ENCODE data around the gene CDS1.
"Not testable (repeated sequence)": the region's sequence is repeated elsewhere in the genome, so short reads cannot be mapped to it uniquely, and the experiment has no call there.

CDS1 gene

DNA sequence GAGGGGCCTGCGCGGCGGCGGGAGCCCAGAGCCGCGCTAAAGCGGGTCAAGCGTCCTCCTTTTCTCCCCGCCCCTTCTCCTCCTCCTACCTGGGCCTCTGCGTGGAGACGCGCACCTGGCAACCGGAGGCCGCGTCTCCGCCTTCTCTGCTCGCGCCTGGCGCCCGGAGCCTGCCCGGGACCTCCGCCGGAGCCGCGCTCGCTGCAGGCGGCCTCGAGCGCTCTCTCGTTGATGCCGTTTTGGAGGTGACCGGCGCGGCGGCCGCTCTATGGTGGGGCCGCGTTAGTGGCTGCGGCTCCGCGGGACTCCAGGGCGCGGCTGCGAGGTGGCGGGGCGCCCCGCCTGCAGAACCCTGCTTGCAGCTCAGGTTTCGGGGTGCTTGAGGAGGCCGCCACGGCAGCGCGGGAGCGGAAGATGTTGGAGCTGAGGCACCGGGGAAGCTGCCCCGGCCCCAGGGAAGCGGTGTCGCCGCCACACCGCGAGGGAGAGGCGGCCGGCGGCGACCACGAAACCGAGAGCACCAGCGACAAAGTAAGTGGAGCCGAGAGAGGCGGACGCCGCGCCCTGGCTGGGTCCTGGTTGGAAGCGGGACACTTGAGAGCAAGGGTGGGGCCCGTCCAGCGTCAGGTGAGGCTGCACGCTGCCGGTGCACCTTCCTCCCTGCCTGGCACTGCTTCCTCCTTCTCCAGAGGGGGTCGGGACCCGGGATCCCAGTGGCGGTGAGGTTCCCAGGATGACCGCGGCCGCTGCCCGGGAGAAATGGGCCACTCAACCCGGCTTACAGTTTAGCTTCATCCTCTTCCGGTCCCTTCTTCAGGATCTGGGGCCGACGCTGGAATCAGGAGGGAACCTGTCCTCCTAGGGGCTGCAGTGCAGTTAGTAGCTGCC is at the start of gene CDS1:
CDS1 (plus strand) TSS at position 140 of the 888 bp plus-strand sequence; CDS start at position 415, 275 bp downstream.
- no peak for DNase-seq (ENCODE audit: low read depth)

DNA sequence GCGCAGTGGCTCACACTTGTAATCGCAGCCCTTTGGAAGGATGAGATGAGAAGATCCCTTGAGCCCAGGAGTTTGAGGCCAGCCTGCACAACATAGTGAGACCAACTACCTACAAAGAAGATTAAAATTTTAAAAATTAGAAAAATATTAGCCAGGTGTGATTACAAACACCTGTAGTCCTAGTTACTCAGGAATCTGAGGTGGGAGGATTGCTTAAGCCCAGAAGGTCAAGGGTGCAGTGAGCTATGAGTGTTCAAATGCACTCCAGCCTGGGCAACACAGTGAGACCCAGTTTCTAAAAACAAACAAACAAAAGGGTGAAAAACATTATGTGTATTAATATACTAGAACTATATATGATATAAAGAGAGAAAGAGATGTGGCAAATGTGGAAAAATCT is 47.0 kb upstream of the CDS1 start:
- DNase-seq (ENCODE audit: low read depth), result no peak

DNA sequence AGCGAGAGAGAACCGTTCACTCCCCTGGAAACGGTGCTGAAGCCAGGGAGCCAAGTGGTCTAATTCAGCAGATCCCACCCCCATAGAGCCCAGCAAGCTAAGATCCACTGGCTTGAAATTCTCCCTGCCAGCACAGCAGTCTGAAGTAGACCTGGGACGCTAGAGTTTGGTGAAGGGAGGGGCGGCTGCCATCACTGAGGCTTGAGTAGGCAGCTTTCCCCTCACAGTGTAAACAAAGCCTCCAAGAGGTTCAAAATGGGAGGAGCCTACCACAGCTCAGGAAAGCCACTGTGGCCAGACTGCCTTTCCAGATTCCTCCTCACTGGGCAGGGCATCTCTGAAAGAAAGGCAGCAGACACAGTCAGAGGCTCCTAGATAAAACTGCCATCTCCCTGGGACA is 37.8 kb upstream of the CDS1 start:
- DNase-seq (ENCODE audit: low read depth), result no peak

DNA sequence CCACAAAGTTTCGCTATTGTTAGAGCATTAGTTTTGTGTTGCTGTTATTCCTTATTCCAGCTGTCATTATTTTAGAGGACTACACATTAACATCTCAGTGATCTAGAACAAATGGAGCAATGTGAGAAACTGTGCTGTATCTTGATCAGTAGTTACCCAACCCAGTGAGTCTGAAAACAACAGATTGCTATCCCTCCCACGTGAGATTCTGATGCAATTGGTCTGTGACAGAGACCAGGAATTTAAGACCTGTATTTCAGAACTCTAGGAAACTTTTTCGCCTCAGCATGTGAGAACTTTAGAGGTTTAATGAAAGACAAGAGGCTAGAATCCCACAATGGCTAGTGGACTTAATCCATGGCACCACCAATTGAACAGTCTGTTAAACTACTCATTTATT is 35.7 kb upstream of the CDS1 start:
- DNase-seq (ENCODE audit: low read depth), result no peak

DNA sequence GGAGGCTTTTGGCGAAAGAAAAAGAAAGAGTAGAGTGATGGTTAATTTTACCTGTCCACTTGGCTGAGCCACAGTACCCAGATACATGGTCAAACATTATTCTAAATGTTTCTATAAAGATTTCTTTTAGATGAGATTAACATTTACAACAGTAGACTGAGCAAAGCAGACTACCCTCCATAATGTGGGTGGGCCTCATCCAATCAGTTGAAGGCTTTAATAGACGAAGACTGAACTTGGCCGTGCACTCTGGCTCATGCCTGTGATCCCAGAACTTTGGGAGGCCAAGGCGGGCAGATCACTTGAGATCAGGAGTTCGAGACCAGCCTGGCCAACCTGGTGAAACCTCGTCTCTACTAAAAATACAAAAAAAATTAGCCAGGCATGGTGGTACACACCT is 33.7 kb upstream of the CDS1 start:
- not testable (repeated sequence) for DNase-seq (ENCODE audit: low read depth)

DNA sequence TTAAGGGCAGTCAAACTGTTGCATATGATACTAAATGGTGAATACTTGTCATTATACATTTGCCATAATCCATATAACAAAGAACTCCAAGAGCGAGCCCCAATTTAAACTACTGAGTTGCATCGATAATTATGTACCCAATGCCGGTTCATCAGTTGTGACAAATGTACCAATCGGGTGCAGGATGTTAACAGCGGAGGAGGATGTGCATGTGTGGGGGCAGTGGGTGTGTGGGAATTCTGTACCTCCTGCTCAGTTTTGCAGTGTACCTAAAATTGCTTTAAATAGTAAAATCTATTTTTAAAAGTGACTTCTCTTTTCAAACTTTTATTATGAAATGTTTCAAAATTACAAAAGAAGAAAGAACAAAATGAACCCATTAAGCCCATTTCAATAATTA is 20.8 kb upstream of the CDS1 start:
- no peak for DNase-seq (ENCODE audit: low read depth)

DNA sequence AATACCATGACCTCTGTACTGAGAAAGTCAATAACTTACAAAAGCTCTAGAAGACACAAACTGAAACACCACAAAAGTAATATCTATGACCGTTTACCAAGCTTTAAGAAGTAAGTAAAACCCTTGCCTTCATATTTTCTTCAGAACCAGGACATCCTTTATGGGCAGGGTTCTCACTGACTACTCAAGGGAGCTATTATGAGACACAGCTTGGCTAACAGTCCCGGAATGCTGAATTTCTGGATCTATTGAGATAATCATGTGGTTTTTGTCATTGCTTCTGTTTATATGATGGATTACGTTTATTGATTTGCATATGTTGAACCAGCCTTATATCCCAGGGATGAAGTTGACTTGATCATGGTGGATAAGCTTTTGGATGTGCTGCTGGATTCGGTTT is 19.9 kb upstream of the CDS1 start:
- no peak for DNase-seq (ENCODE audit: low read depth)

DNA sequence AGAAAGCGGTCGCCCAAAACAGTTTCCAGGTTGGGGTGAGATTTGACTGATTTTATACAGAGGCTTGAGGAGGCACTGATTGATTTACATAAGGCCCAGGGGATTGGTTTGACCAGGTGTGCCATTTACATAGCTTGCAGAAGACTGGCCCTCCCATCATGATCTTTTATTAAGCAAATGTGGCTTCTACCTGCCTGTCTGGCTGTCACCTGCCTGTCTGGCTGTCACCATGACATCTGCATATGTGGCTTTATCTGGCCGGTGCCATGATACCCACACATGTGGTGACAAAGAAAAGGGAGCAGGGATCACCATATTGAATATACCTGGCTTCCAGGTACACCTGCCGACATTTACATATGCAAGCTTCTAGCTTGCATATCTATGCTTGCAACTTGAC is 17.0 kb upstream of the CDS1 start:
- no peak for DNase-seq (ENCODE audit: low read depth)

DNA sequence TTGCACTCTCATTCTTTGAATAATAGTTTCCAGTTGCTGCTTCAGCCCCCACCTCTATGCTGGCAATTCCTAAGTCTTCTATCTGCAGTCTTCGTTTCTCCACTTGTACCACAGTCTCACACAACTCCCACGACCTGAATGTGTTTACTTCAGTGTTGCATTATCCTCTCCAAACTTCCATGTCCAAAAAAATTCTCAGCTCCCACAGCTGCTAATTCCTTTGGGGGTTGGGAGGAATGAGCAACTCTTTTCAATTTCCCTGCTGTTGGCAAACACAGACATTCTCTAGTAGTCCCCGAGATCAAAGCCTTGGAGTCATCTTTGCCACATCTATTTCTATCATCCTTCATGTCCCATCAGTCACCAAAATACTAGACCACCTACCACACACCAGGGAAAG is 14.4 kb upstream of the CDS1 start:
- DNase-seq (ENCODE audit: low read depth), result peak; percentile 6

DNA sequence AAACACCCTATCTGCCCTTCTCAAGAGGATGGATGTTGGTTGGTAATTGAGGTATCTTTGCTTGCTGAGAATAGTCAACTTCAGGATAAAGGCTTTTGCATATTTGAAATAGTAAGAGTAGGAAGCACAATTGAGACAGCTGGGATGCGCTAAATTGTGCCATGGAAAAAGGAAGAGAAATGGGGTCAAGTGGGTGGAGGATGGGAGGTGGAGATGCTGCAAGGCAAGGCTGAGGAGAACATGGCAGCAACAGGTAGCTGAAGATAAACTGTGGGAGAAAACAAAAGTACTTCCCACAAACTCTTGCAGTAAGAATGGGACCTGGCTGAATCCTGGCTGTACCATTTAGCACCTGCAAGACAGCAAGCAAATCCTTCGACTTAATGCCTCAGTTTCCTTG is 13.9 kb upstream of the CDS1 start:
- DNase-seq (ENCODE audit: low read depth), result no peak

DNA sequence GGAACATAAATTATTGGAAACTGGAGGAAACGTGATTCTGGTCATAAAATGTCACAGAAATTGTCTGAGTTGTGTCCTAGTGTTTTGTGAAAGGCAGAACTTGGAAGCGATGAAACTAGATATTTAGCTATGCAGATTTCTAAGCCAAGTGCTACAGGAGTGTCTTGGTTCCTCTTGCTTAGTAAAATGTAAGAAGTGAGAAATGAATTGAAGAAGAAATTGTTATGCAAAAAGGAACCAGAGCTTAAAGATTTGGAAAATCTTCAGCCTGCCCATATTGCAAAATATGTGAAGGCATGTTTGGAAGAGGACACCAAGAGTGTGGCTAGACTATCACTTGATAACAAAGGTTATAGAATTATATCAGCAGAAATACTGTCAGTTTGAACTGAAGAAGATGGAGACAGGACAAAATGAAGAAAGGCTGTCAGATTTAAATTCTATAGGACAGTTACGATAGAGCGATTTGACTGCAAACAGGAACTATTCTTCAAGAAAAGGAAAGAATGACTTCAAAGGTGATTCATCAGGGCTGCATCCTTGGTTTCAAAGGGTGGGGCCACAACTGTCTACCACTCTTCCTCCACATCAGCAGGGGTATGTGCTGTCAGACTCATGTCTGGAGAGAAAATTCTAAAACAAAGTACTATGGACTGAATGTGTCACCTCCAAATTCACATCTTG is 9.4 kb upstream of the CDS1 start:
- DNase-seq (ENCODE audit: low read depth), result no peak

DNA sequence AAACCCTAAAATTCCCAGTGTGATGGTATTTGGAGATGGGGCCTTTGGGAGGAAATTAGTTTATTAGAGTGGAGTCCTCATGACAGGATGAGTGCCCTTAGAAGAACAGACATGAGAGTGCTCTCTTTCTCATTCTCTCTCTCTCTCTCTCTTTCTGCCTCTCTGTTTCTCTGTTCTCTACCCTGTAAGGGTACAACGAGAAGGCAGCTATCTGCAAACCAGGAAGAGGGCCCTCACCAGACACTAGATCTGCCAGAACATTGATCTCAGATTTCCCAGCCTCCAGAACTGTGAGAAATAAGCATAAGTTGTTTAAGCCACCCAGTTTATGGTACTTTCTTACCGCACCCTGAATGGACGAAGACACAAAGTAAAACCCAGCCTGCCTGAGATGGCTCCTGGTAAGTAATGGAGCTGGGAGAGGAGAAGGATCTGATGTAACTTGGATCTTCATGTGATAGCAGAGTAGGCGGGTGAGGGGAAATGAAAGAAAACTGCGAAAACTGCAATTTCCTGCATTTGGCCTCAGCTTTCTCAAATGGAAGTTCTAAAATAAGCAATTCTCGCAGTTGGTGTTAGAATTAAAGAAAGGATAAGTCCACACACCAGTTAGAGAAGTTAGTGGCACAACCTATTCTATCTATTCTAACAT is 8.7 kb upstream of the CDS1 start:
- no peak for DNase-seq (ENCODE audit: low read depth)

DNA sequence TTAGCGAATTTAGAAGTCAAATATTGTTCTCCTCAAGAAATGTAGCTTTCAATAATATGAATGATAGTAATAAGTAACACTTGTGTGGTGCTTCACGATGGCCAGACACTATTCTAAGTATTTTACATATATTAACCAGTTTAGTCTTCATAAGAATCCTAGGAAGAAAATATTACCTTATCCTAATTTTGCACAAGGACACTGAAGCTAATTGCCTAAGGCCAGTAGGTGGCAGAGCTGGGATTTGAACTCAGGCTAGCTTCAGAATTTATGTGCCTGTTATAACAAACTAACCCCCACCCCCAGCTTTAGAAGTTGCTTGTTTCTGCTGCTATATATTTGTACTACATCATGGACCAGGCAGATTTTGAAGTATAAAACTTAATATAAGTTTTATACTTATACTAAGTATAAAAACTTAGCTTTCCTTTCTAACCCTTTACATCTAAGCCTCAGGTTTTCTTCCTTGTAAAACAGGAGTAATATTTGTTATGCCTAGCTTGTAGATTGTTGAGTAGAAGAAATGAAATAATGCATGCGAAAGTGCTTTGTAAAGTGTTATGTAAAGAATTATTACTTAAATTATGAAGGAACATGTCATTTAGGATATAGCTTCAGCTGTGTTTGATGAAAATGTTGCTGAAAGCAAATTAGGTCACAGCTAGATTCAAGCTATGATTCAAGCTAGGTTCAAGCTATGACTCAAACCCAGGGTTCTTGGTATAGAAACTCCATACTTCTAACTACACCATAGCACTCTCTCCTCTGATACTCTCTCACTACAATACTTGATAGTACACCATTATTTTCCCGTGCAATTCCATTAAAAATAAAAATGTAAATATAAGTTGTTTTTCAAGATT is 4.2 kb upstream of the CDS1 start:
- peak; percentile 49 for DNase-seq (ENCODE audit: low read depth)

DNA sequence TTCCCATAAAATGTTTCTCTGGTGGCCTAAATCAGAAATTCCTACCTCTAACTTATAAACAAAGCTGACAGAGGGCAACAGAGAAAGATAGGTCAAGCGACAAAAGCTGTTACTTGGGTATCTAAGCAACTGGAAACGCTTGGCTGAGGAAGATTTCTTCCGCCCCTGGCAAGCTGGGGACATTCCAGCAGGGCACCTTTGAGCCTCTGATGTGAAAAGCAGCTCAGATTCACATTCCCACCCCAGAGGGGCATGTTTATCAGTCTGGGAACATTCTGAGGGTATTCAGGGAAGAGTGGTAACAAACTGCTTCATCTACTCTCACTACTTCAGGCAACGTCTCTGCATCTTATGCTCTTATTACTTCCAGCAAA is 3.5 kb upstream of the CDS1 start:
- DNase-seq (ENCODE audit: low read depth), result no peak

DNA sequence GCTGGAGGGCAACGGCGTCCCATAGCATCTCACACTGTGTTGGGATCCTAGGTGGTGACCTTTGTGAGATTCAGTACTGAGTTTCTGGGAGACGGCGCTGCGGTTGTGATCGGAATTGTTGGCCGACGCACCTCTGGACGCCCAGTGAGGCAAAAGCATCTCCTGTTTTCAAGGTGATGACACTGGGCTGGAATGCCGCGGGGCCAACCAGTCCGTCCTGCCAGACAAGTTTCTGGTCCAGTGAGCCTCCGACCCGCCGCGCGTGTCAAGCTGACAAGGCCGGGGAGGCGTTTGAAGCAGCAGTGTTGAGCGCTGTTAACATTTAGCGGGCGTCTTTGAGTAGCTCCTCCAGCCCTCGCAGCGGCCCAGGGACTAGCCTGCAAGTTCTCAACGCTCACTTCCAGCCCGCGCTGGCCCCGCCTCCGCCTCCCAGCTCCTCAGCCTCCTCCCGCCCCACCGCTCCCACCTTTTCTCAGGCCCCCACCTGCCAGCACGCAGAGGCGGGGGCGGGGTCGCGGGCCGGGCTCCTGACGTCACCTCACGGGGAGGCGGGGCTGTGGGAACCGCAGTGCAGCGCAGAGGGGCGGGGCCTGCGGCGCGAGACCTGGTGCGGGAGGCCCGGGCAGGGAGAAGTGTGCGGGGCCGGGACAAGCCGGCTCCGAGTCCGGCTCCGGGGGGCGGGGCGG is 482 bp upstream of the CDS1 start:
- peak; percentile 10 for DNase-seq (ENCODE audit: low read depth)

DNA sequence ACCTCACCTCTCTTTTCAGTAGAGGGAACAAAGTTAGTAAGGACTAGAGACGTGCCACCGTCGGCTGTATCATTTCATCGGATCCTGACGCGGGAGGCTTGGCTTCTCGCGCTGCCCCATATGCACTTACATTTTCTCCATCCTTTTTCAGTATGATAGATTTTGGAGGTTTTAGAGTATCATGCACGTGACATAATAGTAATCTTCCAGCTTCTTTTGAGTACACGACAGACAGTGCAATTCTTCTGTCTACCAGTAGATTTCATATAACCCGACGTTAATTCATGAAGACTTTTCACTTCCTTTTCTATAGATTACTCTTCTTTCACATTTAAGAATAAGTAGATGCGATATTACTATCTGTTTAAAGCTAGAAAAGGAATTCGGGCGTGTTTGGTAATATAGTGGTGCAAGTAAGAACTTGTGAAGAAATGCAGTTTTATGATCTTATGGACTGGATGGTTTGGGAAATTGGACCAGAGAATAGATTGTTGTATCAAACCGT is 1.0 kb downstream of the CDS1 start:
- no peak for DNase-seq (ENCODE audit: low read depth)

DNA sequence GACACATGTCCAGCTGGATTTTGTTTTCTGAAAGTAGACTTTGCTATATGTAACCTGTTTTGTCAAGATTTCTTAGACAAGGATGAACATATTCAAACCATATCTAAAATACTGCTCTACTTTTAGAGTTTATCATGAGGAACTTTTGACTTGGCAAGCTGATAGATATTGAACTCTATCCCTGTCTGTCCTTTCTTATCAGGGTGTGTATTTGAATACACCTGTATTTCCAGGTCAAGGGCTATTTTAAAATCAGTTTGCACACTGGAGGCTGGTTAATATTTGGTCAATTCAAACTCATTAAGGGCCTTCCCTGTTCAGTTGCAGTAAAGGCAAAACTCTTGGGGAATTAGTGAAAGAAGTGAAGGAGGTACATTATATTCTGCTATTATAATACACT is 2.3 kb downstream of the CDS1 start:
- DNase-seq (ENCODE audit: low read depth), result no peak

DNA sequence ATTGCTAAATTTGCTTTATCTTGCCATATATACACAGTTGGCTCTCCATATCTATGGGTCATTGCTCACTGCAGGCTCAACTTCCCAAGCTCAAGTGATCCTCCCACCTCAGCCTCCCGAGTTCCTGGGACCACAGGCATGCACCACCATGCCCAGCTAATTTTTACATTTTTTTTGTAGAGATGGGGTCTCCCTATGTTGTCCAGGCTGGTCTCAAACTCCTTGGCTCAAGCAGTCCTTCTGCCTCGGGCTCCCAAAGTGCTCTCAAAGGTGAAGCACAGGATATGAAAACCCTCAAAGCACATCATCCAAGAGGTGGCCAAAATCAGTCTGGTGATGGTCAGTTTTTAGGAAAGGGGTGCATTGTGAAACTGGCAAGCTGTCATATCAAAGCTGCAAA is 11.8 kb downstream of the CDS1 start:
- no peak for DNase-seq (ENCODE audit: low read depth)

DNA sequence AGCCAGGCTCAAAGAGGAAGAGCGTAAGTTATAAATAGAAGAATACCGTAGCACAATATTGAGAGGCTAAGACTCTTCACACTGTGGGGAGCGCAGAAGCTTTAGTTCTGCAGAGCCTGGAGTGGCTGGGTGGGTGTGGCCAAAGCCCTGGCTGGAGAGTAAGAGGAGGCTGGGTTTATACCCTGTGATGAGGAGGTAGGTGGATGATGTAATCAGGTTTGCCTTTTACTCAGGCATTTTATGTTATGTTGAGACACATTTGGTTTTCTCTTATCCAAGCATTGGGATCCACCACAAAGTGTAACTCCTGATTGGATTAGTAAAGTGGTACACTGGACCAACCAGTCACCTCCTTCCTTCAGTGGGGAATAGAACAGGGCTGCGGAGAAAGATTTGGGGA is 13.9 kb downstream of the CDS1 start:
- no peak for DNase-seq (ENCODE audit: low read depth)

DNA sequence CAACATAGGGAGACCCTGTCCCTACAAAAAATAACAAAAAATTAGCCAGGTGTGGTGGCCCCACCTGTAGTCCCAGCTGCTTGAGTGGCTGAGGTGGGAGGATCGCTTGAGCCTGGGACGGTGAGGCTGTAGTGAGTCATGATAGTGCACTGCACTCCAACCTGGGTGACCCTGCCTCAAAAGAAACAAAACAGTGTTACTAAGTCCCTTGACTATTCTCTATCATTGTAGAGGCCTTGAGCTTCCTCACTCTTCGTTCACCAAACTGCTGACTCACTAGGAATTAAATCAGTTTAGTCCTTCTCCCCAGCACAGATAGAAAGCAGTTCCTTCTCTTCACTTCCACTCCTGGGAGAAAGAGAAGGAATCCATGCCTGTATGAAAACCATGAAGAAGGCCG is 14.5 kb downstream of the CDS1 start:
- no peak for DNase-seq (ENCODE audit: low read depth)

DNA sequence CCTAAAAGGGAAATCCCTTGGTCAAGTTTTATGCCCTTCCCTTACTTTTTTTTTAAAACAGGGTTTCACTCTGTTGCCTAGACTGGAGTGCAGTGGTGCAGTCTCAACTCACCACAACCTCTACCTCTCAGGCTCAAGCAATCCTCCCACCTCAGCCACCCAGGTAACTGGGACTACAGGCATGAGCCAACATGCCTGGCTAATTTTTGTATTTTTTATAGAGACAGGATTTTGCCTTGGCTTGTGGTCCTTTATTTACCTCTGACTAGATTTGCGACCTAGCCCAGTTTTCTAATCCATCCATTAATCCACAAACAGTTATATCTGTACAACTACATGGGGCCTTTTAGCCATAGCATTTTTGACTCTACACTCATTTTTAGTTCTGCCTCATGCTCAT is 23.7 kb downstream of the CDS1 start:
- no peak for DNase-seq (ENCODE audit: low read depth)

All from fibroblast of gingiva (primary cell).